Neutrophil (primary cell): Measurements from ENCODE around the gene ATP11A.
A peak's percentile ranks its signal among the peaks of the same experiment; 100 is the strongest.

Experiments used
- H3K27ac ChIP-seq: fragments of 200-600 bp; sonication (generic); 2 replicates; pipeline ENCODE4 v1.5.1; 2016; ENCODE audit warnings: mild to moderate bottlenecking, moderate library complexity
- H3K27me3 ChIP-seq: fragments of 200-600 bp; sonication (generic); 2 replicates; pipeline ENCODE4 v1.6.0; 2016; ENCODE audit warnings: mild to moderate bottlenecking
- H3K36me3 ChIP-seq: fragments of 200-600 bp; sonication (generic); 2 replicates; pipeline ENCODE4 v1.5.1; 2017
- H3K4me1 ChIP-seq, 2 experiments: fragments of 200-600 bp in 1 of 2; sonication (generic) in 1 of 2; 1 replicate in 1 of 2; 2 replicates in 1 of 2; pipeline versions ENCODE4 v1.5.1 to v1.6.1; 2013 to 2016; ENCODE audit warnings: low read depth in 1 of 2, low read length in 1 of 2, mild to moderate bottlenecking in 1 of 2, moderate library complexity in 1 of 2; ENCODE audit not compliant: control insufficient read depth in 1 of 2, insufficient read depth in 1 of 2
- H3K4me3 ChIP-seq, 2 experiments: fragments of 200-600 bp in 1 of 2; sonication (generic) in 1 of 2; 1 replicate in 1 of 2; 2 replicates in 1 of 2; pipeline ENCODE4 v1.5.1; 2013 to 2016; ENCODE audit warnings: low read depth in 1 of 2, low read length in 1 of 2, mild to moderate bottlenecking in 1 of 2, moderate library complexity in 1 of 2
- H3K9me3 ChIP-seq: fragments of 200-600 bp; sonication (generic); 2 replicates; pipeline ENCODE4 v1.5.1; 2016
- CTCF ChIP-seq: fragments of 200-600 bp; sonication (generic); IDR thresholded peaks from 2 replicates; pipeline ENCODE4 v1.5.1; 2016; ENCODE audit warnings: antibody characterized with exemption

Gene ATP11A

GRCh38 chr13:112689303-112690245 is at the start of gene ATP11A:
TSS of gene ATP11A (plus strand) at chr13:112690038. CDS start at chr13:112690417, 379 bp downstream.
- Histone ChIP-seq H3K4me1 (peaks cover 59 to 62% of the 10 kb centered on the region in 2 experiments), H3K27ac (peak within 1 kb of the TSS; percentile 97), H3K4me3 (peak within 1 kb of the TSS; percentile 86 to 94), H3K36me3 (no peaks in the 10 kb centered on the region), H3K9me3 (no peaks in the 10 kb centered on the region), H3K27me3 (no peaks in the 10 kb centered on the region)
- TF ChIP-seq CTCF = peak; percentile 10

- TF ChIP-seq CTCF = no peak
- Histone ChIP-seq H3K4me3 (no peak overlapping the region), H3K27ac (no peak overlapping the region), H3K27me3 (peaks cover 51% of the 10 kb centered on the region), H3K4me1 (peaks cover 0 to 6% of the 10 kb centered on the region in 2 experiments), H3K36me3 (no peaks in the 10 kb centered on the region), H3K9me3 (no peaks in the 10 kb centered on the region)
These were observed 48.3 kb upstream of the ATP11A start for GRCh38 chr13:112641456-112642089.

- no peak overlapping the region for H3K4me3 ChIP-seq
- peaks cover 47% of the 10 kb centered on the region for H3K27me3 ChIP-seq
- peaks cover 0 to 6% of the 10 kb centered on the region in 2 experiments for H3K4me1 ChIP-seq
- H3K9me3 ChIP-seq = no peaks in the 10 kb centered on the region
- no peak overlapping the region for H3K27ac ChIP-seq
- TF ChIP-seq CTCF = no peak
- H3K36me3 ChIP-seq = no peaks in the 10 kb centered on the region
These were observed 47.8 kb upstream of the ATP11A start for GRCh38 chr13:112642090-112642460.

GRCh38 chr13:112643759-112644459 is 45.9 kb upstream of the ATP11A start:
- Histone ChIP-seq H3K36me3 (no peaks in the 10 kb centered on the region), H3K27me3 (peaks cover 33% of the 10 kb centered on the region), H3K27ac (no peak overlapping the region), H3K4me1 (peaks cover 0 to 6% of the 10 kb centered on the region in 2 experiments), H3K9me3 (no peaks in the 10 kb centered on the region), H3K4me3 (no peak overlapping the region)
- TF ChIP-seq CTCF = no peak

GRCh38 chr13:112645327-112645914 is 44.4 kb upstream of the ATP11A start:
- Histone ChIP-seq H3K4me3 (no peak overlapping the region), H3K27ac (no peak overlapping the region), H3K4me1 (peaks cover 0 to 6% of the 10 kb centered on the region in 2 experiments), H3K9me3 (no peaks in the 10 kb centered on the region), H3K27me3 (peaks cover 17% of the 10 kb centered on the region), H3K36me3 (no peaks in the 10 kb centered on the region)
- TF ChIP-seq CTCF = no peak
